T-helper 1 cell (primary cell): ENCODE data around the gene FCRLB.
"Not testable (repeated sequence)": the region's sequence is repeated elsewhere in the genome, so short reads cannot be mapped to it uniquely, and the experiment has no call there.

Source experiments
- DNase-seq, 5 donors: peaks; one replicate each; pipeline ENCODE4 v3.0.0-alpha.2; 2012 to 2020

Gene FCRLB

DNA sequence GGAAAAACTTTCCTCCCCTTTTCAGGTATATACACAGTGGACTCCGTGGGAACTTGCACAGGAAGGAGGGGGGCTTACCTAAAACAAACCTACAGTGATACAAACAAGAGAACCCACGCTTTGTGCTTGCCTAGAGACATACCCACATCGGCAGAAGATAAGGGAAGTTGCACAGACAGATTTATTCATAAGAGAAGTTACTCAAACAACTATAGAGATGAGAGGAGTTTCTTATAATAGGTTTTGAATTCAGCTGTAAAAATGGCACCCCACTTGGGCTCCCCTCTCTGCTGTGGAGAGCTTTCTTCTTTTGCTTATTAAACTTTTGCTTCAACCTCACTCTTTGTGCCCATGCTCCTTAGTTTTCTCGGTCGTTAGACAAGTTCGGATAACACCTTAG is 26.5 kb downstream of the FCRLB start:
- DNase-seq: no peak

GRCh38 chr1:161749509-161750407 is 28.4 kb downstream of the FCRLB start, which contains the start of gene DUSP12:
Gene DUSP12, plus strand, starts transcription at chr1:161749786. Its CDS starts 16 bp downstream, at chr1:161749802.
- peak; percentile 64 to 92 (median 78) for DNase-seq

GRCh38 chr1:161763522-161764098 is 42.3 kb downstream of the FCRLB start:
- DNase-seq: peak in 4 of 5 donors; percentile 9 to 55 (median 28)

GRCh38 chr1:161766102-161766981 is 45.0 kb downstream of the FCRLB start, which contains the start of gene ATF6:
Gene ATF6, plus strand, starts transcription at chr1:161766320. Its CDS starts 41 bp downstream, at chr1:161766361.
- peak; percentile 52 to 85 (median 66) for DNase-seq

GRCh38 chr1:161768461-161768860 is 47.1 kb downstream of the FCRLB start:
- no peak for DNase-seq

DNA sequence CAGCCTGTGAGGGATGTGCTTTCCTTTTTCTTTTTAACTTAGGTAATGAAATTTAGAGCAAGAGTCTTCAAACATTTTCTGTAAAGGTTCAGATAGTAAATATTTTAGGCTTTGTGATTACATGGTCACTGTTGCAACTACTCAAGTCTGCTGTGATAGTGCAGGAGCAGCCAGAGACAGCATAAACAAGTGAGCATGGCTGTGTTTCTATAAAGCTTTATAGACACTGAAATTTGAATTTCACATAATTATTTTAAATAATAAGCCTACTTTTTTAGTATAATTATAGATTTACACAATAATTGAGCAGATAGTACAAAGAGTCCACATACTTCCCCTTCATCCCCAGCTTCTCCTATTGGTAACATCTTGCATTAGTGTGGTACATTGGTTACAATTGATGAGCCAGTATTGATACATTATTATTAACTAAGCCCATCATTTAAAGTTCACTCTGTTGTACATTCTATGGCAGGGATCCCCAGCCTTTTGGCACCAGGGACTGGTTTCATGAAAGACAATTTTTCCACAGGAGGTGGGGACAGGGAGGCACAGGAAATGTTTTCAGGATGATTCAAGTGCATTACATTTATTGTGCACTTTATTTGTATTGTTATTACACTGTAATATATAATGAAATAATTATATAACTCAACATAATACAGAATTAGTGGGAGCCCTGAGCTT is 47.8 kb downstream of the FCRLB start:
- no peak for DNase-seq

- not testable (repeated sequence) for DNase-seq
Measured at GRCh38 chr1:161769673-161770045, 48.3 kb downstream of the FCRLB start.

DNA sequence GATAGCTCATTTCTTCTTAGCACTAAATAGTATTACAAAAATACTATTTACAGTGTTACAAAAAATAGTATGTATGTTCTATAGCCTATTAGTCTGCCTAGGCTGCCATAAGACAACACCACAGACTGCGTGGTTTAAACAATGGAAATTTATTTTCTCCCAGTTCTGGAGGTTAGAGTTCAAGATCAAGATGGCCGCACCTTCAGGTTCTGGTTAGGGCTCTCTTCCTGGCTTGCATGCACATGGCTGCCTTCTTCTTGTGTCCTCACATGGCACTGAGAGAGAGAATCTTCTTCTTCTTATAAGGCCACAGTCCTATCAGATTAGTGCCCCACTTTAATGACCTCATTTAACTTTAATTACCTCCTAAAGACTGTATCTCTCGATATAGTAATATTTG is 48.9 kb downstream of the FCRLB start:
- no peak for DNase-seq

GRCh38 chr1:161771161-161771560 is 49.8 kb downstream of the FCRLB start:
- peak in 1 of 5 donors; percentile 49 for DNase-seq

- no peak for DNase-seq
Measured at GRCh38 chr1:161771973-161772372, 50.6 kb downstream of the FCRLB start.

GRCh38 chr1:161772397-161772796 is 51.1 kb downstream of the FCRLB start:
- peak in 1 of 5 donors; percentile 17 for DNase-seq

DNA sequence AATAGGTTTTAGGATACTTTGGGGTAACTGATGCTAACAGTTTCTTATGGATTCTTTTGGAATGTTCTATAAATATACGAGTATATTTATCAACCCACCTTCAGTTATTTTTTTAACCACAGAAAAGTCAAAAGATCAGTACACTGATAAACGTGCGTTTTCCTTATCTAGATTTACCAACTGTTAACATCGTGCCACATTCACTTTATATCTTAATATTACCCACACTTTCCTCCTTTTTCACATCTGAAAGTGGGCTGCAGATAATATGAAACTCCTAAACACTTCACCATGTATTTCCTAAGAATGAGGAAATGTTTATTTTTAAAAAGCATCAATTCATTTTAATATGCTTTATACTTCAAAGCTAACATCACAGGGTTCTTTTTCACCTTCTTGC is 52.4 kb downstream of the FCRLB start:
- DNase-seq: no peak

GRCh38 chr1:161777261-161777660 is 55.9 kb downstream of the FCRLB start:
- DNase-seq: no peak
